SIG-M5 (cell line): ENCODE data around the gene MSANTD1.

Source experiments
- DNase-seq: peaks from one replicate; lab custom pipeline; 2025; lab: John Stamatoyannopoulos, UW

MSANTD1 gene

DNA sequence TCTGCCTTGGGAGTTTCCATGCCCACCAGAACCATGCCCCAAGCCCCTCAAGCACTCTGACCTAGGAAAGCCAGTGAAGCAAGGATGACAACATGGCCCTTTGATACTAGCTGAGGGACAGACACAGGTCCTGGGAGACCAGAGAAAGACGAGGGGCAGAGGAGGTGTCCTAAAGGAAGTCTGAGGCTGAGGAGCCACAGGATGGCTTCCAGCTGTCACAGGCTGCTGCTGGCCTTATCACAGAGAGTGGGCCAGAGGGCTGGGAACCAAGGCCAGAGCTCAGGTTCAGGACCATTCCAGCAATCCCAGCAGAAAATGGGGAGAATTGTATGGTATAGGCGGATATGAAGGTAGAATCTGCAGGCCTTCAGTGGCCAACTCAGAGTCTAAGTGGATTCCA, 31.7 kb upstream of the MSANTD1 start:
- DNase-seq: no peak

DNA sequence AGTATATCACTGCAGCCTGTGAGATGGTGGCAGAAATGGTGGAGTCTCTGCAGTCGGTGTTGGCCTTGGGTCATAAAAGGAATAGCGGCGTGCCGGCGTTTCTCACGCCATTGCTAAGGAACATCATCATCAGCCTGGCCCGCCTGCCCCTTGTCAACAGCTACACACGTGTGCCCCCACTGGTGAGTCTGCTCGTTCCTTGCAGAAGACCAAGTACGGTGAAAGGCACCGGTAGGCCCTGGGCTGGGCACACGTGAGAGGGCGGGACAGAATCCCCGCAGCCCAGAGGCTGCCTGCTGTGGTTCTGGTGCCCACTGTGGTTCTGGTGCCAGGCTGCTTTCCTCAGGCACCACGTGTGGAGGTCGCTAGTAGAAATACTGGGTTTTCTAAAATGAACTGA, 31.2 kb upstream of the MSANTD1 start:
- DNase-seq: no peak

DNA sequence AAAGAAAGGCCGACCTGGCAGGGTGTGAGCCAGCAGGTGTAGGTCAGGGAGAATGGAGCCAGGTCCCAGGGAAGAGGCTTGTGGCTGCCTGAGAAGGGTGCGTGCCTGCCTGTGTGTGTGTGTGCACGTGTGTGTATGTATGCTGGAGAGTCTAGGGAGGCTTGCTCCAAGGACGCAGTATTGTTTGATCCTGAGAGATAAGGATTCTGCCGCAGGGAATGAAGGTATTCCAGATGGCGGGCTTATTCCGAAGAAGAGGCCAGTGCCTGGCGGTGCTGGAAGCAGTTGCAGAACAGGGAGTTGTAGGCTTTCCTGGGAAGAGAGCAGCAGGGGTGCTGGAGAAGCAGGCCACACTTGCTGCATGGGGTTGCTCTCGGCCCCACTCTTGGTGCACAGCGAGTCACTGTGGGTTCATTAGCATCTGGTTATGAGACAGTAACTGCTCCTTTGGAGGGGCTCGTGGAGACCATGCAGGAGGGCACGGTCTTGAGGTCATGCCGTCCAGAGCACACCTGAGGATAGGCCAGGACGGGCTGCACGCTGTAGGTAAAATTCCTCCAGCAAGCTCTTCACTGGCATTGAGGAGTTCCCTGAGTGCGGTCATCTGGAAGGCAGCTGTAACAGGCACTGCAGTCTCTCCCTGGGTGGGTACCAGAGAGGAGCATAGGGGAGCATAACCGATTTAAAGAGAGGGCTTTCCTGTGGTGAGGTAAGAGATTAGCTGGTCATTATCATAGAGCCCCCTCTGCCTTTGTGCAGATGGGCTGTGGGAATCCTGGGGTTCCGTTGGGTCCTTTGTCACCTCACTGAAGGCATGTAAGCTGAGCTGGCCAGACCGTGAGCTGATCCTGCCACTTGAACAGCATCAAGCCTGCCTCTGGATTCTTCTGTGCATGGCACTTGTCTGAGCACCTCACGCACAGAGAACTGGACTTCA, 29.9 kb upstream of the MSANTD1 start:
- DNase-seq: no peak

DNA sequence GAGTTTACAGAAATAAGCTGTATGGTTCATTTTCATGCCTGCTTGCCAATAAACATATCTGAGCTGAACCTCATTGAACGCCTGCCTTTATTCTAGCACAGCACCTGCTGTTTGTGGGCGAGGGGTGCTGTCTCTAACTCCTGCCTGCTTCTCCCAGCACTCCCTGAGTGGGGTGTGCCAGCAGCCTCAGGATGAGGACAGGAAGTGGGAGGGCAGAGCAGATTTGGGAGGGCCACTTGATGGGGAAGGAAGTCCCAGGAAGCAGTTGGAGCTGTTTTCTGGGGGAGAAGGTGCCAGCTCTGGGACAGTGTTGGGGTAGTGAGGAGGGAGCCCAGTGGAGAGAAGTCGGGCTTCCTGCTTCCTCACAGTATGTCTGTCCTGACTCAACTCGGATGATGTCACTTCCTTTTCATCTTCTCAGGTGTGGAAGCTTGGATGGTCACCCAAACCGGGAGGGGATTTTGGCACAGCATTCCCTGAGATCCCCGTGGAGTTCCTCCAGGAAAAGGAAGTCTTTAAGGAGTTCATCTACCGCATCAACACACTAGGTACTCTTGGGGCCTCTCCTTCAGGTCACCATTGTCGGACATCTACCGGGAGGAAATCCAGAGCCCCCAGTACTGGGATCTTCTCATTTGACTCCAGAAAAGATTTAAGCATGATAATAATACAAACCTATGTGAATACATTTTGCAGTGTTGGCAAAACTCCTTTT, 29.0 kb upstream of the MSANTD1 start:
- DNase-seq: no peak

DNA sequence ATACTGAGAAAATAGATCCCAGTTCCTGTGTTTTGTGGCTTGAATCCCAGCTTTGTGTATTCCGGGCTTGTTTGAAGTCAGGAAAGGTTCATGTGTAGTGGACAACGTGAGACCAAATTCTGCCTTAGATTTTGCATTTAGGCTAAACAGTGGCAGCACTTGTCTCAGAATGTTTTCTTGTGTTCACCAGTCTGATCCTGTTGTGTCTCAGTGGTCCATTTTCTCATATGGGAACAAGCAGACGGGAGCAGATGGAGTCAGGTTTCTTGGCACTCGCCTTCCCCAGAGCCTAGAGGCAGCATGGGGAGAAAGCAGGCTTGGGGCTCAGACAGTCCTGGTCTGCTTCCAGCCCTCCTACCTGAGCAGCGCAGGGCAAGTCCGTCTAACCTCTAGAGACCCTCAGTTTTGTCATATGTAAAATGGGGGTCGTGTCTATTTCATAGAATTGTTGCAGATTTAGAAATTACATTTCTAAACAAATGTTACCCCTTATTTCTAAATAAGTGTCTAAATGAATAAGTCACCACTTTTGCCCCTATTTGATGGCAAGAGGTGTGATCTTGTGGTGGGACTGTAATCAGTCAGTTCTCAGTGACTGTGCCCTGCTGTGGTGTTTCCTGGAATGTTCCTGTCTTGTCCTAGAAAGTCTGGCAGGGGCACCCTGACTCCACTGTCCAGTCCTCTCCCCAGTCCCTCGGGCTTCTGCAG, 28.3 kb upstream of the MSANTD1 start:
- no peak for DNase-seq

DNA sequence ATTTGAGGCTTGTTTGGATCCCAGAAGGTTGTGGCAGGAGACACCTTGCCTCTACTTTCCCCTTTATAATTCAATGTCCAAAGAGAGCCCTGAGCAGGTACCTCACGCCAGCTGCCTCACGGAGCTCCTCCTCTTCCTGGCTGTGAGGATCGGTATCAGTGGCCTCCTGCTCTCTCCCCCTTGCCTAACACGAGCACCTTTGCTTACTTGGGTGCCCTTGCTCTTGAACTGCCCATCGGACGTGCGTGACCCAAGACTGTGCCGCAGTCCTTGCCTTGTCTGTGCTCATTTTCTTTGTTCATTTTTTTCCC, 27.8 kb upstream of the MSANTD1 start:
- no peak for DNase-seq

DNA sequence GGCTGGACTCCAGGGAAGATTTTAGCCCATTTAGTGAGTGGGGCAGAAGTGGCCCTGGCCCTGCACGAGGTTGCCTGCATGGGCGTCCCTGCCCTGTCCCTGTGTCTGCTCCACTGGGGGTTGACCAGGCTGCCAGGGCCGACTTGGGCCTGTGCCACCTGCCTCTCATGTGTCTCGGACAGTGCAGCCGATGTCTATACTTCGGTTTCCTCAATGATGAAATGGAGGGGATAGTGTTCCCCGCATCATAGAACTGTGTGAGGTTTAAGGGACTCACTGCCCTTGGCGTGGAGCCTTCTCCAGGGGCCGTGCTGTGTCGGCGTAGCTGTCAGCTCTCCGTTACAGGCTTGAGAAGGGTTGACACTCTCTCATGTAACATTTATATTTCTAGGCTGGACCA, 27.0 kb upstream of the MSANTD1 start:
- DNase-seq: no peak

DNA sequence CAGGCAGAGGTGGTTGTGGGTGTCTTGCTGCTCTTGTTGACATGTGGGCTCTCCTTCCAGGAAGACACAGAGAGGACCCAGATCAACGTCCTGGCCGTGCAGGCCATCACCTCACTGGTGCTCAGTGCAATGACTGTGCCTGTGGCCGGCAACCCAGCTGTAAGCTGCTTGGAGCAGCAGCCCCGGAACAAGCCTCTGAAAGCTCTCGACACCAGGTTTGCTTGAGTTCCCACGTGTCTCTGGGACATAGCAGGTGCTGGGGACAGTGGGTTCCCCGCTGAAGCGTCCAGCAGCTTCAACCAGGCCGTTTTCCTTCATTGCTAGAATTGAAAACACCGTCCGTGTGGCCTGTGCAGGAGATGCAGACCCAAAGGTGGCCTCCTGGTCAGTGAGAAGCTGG, 25.6 kb upstream of the MSANTD1 start:
- DNase-seq: no peak

DNA sequence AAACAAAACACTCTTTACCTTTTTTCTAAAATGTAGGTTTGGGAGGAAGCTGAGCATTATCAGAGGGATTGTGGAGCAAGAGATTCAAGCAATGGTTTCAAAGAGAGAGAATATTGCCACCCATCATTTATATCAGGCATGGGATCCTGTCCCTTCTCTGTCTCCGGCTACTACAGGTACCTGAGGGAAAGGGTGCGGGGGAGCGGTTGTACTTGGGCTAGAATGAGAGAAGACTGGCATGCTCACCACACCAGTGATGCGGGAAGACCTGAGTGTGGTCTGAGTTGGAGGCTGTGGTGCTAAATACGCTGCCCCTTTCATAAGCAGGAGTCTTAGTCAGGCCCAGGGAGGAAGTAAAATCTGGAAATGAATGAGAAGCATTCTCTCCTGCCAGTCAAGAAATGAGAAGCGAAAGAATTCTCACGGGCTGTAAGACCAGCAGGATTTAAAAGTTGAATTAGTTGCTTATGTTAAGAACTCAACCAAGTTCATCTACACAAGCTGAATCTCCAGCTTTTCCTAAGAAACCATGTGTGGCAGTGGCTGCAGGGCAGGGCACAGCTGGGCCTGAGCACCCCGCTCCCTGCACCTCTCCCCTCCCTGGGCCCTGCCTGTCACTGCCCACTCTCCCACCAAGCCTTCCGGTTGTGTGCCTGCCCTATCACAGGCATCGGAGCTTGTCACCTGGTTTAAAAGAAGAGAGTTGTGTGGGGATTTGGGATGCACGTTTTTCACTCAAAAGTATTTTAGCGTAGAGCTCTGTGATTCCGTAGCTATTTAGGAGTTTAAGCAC, 24.8 kb upstream of the MSANTD1 start:
- peak; percentile 14 for DNase-seq

DNA sequence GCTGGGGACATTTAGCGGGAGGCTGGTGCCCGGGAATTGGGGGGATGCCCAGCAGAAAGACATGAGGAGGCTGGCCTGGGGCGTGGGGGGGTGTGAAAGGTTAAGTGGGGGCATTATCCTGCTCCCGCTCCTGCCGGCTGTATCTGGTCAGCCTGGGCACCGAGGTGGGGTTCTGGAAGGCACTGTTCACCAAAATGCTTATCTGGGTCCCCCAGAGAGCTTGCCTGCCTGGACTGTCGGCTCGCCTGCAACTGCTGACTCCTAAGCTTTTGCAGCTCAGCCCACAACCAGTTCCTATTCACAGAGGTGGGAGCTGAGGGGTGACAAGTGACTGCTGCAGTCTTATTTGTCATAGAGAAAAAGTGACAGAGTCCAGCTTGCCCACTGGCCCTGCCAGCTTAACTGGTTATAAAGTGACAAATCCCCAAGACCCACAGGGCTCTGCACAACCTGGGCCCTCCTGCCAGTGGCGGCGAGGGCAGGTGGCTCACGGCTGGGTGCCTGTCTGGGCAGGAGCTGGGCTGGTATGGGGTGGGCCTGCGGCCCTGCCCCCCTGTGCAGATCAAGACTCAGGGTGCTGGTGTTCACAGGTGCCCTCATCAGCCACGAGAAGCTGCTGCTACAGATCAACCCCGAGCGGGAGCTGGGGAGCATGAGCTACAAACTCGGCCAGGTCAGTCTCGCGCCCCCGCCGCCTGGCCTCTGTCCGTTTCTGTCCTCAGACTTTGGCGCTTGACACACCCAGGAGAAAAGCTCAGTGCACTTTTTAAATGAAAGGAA, 23.7 kb upstream of the MSANTD1 start:
- no peak for DNase-seq

DNA sequence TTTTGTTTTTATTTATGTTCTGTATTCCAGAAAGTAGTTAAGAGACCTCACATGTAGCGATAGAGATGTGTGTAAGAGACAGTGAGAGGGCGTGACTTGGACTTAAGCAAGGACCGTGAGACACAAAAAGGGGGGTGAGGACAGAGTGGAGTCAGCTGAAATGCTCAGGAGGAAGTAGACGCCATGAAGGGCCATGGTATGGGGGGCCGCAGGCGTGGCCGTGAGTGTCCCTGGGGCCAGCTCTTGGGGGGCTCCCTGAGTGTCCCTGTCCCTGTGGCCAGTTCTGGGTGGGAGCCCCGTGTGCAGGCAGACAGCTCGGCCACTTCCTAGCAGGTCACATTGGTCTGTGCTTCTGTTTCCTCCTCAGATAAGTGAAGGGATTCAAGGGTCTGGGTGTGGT, 23.0 kb upstream of the MSANTD1 start:
- no peak for DNase-seq

DNA sequence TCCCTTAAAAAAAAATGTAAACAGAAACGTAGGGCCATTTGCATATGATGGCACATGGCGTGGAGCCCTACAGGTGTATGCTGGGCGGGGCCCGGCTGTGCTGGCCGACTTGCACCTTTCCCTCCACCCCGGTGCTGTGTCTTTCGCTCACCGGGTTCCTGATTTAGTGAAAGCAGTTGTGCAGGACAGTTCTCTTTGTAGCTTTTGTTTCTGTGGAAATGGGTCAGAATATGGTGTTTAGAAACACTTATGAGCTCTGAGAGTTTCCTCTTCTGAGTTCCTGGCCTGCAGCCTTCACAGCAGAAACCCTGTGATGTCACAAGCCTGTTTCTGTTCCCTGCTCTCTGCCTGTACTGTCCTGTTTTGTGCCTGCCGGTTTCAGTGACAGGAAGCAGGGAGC, 22.5 kb upstream of the MSANTD1 start:
- DNase-seq: no peak

DNA sequence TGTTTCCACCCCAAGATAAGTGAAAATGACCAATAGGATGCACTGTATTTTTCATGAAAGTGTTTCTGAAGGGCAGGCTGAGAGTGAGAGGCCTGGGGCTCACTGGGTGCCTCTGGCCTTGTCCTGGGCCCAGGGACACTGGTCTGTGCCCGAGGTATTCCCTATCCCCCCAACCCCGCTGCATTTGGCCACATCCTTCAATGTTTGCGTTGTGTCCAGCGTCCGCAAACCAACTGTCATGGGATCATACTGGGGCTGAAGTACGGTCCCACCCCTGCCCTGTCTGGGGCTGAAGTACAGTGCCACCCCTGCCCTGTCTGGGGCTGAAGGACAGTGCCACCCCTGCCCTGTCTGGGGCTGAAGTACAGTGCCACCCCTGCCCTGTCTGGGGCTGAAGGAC, 22.0 kb upstream of the MSANTD1 start:
- no peak for DNase-seq

DNA sequence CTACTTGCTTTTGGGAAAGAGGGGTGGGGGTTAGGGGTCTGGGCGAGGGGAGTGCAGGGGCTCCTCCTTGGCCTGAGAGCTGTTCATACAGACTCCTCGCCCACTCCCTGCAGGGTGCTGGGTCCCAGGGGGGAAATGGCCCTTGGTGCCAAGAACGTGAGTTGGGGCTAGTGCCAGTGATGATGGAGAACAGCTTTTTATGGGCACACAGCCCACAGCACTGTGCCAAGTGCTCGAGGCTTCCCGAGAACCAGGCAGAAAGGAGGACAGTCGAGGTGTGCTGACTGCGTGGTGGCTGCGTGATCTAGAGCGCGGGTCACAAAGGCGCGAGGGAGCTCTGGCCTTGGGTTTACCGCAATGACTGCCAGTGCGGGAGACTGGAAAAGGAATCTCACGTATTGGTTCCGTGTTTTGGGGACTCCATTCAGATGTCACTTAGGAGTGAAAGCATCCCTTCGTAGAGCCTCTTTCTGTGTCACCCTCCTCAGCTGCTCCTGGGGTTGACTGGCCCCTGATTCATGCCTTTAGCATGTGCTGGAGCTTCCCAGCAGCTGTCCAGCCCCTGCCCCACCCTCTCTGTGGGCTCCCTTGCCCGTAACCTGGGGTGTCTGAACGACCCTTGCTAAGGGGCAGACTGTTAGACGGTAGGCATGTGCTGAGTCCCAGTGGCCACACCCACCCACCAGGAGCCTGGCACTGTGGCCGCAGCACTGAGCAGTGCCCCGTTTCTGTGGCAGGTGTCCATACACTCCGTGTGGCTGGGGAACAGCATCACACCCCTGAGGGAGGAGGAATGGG, 20.9 kb upstream of the MSANTD1 start:
- no peak for DNase-seq

DNA sequence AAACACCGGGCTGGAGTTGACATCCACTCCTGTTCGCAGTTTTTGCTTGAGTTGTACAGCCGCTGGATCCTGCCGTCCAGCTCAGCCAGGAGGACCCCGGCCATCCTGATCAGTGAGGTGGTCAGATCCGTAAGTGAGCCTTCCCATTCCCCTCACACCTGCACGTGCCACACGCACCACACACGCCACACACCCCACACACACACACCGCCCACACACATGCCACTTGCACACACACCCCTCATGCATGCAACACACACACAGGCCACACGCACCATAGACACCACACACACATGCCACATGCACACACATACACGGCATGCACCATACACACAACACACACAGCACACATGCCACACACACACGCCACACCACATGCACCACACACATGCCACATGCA, 20.1 kb upstream of the MSANTD1 start:
- DNase-seq: no peak

DNA sequence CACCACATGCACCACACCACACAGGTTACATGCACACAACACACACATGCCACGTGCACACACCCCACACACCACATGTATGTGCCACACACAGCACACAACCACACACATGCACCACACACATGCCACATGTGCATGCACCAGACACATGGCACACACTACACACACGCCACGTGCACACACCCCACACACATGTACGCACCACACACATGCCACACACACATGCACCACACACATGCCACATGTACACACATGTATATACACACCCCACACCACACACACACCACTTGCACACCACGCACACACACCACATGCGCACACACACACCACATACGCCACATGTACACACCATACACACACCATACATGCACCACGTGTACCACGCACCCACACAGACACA, 19.6 kb upstream of the MSANTD1 start:
- no peak for DNase-seq

DNA sequence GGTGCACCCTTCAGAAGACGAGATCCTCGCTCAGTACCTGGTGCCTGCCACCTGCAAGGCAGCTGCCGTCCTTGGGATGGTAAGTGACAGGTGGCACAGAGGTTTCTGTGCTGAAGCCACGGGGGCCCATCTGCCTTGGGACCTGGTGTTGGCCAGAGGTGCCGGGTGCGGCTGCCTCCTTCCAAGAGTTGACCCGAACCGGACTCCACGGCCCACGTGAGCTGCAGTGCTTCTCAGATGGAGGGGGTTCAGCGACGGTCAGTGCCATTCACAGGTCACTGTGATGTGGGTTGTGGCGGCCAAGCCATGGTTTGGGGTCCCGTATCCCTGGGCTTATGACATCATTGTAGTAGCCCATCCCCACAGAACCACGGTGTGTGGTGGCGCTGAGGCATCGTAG, 19.0 kb upstream of the MSANTD1 start:
- no peak for DNase-seq

DNA sequence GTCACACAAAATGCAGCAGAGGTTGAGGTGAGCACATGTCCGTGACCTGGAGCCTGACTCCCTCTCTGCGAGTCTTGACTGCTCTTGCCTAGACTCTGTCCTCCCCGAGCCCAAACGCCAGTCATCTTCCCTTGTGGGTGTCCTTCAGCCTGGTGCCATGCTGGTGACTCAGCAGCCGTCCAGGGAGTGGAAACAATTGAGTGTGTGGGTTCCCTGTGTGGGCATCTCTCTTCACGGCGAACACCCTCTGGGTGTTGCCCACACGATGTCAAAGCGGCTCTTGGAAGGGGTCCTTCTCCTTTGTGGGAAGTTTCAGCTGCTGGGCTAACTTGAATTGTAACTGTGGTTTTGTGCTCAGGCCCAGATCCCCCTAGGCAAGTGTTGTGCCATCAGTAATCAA, 17.5 kb upstream of the MSANTD1 start:
- DNase-seq: no peak

DNA sequence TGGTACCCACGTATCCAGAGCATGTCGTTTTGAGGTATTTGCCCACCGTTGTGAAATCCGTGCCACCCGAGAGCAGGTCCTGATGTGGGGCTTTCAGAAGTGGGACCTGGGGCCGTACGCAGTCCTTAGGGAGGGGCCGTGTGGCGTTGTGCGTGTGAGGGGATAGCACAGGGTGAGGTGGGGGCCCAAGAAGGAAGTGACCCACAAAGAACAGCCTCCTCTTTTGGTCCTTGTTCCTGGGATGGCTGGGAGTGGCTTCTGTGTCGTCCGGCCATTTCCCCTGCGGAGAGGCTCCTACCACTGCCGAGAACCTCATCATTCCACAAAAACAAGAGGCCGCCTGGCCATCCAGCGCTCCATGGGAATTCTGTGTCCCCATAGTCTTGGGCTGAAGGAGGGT, 17.0 kb upstream of the MSANTD1 start:
- DNase-seq: no peak

DNA sequence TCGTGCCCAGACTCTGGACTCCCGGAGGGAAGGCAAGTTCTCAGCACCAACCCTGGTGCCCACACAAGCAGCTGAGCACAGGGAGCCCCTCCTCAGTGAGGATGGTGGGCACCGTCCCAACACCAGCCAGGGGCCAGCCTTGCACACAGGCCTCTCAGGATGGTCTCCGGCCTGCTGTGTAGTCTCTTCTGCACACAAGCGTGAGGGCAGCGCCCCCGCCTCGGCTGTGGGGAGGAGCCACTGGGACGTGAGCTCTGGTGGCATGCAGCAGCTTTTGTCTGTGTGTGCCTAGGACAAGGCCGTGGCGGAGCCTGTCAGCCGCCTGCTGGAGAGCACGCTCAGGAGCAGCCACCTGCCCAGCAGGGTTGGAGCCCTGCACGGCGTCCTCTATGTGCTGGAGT, 16.1 kb upstream of the MSANTD1 start:
- DNase-seq: no peak
